Left ventricle myocardium inferior (tissue), 1 donor: ENCODE data around the gene RNF32. TPM values are rescaled to one million over a fixed set of nuclear protein-coding genes. Genes with fewer than 3 reads are reported as not detected.
A peak's percentile ranks its signal among the peaks of the same experiment; 100 is the strongest.
"Not testable (repeated sequence)": the region's sequence is repeated elsewhere in the genome, so short reads cannot be mapped to it uniquely, and the experiment has no call there.

ENCODE experiments used
- DNase-seq: peaks from one replicate; pipeline ENCODE4 v3.0.0-alpha.2; 2020
- H3K27ac ChIP-seq: fragments of 200-600 bp; replicated peaks from 2 replicates; pipeline ENCODE4 v1.8.0; 2021
- H3K27me3 ChIP-seq: fragments of 200-600 bp; 2 replicates; pipeline ENCODE4 v1.8.0; 2021; ENCODE audit warnings: low read depth
- H3K36me3 ChIP-seq: fragments of 200-600 bp; 2 replicates; pipeline ENCODE4 v1.8.0; 2021
- H3K4me1 ChIP-seq: fragments of 200-600 bp; 2 replicates; pipeline ENCODE4 v1.8.0; 2021
- H3K4me3 ChIP-seq: fragments of 200-600 bp; 2 replicates; pipeline ENCODE4 v1.8.0; 2021; ENCODE audit warnings: mild to moderate bottlenecking, moderate library complexity
- H3K9me3 ChIP-seq: fragments of 200-600 bp; replicated peaks from 2 replicates; pipeline ENCODE4 v1.8.0; 2021
- intact Hi-C: fragments of 100-400 bp; cut with micrococcal nuclease; formaldehyde crosslinking; loops from one replicate; pipeline ENCODE4 v1.11.0; 2022
- total RNA-seq: library from RNA; stranded (reverse); fragmentation: NEBNext Ultra II Directional; extraction: Animal tissue kit (Norgen Biotek cat#: 25700); gene quantifications from one replicate; pipeline ENCODE4 v1.2.1, GENCODE V29; 2021
- TF ChIP-seq, protein P1 (sequence below): fragments of 200-600 bp; IDR thresholded peaks from 2 replicates; pipeline ENCODE4 v1.8.0; 2021; ENCODE audit warnings: antibody characterized with exemption, mild to moderate bottlenecking, borderline replicate concordance
- donor health status: DM: no; HTN: yes; CAD: no; lungs with severe emphysema.

The RNF32 gene
- total RNA-seq, 1 donor from 2014 or later = not detected

DNA sequence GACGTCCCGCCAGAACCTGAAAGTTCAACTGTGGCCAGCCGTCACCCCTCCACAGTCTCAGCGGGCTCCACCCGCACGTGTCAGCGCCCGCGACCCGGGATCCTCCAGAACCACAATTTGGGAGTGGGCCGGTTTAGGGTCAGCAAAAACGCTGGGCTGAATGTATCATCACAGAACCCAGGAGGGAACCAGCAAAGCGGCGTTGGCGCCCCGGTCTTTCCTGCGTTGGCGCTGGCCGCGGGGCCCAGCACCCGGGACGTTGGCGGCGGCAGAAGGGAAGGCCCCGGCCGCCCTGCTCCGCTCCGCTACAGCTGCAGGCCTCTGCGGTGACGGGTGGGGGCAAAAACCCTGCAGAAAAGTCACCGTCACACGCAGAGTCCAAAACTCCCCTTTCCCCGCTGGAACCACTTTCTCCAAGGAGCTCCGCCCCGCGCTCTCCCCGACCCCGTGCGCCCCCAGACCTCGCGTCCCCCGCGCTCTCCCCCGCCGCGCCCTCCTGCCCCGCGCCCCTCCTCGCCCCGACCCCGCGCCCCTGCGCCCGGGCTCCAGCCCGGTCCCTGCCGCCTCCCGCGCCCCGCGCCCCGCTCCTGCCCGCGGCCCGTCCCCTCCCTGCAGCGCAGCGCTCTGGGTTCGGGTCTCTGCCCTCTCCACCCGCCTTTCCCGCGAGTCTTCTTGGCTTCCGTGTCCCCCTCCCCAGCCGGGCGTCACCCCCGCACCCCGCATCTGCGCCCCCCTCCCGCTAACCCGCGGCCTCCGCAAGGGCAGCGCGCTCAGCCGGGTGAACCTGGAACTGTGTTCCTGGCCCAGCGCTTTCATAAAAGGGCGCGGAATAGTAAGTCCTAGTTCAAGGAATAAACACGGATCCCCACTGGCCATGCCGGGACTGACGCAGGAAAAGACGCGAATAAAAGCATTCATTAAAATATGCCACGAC, 24.0 kb upstream of the RNF32 start:
- Histone ChIP-seq H3K27me3 (peaks cover 73% of the 10 kb centered on the region), H3K4me1 (peaks cover 4% of the 10 kb centered on the region), H3K4me3 (peak overlapping the region; percentile 58), H3K27ac (no peak overlapping the region), H3K36me3 (no peaks in the 10 kb centered on the region), H3K9me3 (peaks cover 12% of the 10 kb centered on the region)
- TF ChIP-seq, protein P1, sequence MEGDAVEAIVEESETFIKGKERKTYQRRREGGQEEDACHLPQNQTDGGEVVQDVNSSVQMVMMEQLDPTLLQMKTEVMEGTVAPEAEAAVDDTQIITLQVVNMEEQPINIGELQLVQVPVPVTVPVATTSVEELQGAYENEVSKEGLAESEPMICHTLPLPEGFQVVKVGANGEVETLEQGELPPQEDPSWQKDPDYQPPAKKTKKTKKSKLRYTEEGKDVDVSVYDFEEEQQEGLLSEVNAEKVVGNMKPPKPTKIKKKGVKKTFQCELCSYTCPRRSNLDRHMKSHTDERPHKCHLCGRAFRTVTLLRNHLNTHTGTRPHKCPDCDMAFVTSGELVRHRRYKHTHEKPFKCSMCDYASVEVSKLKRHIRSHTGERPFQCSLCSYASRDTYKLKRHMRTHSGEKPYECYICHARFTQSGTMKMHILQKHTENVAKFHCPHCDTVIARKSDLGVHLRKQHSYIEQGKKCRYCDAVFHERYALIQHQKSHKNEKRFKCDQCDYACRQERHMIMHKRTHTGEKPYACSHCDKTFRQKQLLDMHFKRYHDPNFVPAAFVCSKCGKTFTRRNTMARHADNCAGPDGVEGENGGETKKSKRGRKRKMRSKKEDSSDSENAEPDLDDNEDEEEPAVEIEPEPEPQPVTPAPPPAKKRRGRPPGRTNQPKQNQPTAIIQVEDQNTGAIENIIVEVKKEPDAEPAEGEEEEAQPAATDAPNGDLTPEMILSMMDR = no peak
- no peak for DNase-seq
- intact Hi-C loops = no loop called here

DNA sequence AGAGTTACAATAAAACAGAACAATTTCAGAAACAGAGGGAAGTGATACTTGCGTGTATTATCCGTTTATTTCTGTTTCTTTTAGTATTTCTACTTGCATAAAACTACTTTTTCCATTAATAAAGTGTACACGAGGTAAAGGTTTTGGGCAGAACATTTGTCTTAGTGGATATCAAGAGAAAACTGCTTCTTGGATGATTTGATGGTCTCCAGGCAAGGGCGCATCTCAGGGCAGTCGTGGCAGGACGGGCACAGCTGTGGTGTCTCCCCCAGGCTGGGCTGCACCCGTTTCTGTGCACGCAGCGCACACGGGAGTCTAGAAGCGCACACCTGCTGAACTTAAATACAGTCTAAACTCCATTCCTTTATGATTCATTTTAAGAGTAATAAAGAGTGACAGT, 23.4 kb upstream of the RNF32 start:
- DNase-seq = no peak
- TF ChIP-seq, protein P1 = no peak
- peaks cover 73% of the 10 kb centered on the region for H3K27me3 ChIP-seq
- H3K27ac ChIP-seq = no peak overlapping the region
- peaks cover 19% of the 10 kb centered on the region for H3K9me3 ChIP-seq
- intact Hi-C loops = no loop called here
- H3K4me1 ChIP-seq = peaks cover 4% of the 10 kb centered on the region
- peak overlapping the region; percentile 58 for H3K4me3 ChIP-seq
- H3K36me3 ChIP-seq = no peaks in the 10 kb centered on the region

DNA sequence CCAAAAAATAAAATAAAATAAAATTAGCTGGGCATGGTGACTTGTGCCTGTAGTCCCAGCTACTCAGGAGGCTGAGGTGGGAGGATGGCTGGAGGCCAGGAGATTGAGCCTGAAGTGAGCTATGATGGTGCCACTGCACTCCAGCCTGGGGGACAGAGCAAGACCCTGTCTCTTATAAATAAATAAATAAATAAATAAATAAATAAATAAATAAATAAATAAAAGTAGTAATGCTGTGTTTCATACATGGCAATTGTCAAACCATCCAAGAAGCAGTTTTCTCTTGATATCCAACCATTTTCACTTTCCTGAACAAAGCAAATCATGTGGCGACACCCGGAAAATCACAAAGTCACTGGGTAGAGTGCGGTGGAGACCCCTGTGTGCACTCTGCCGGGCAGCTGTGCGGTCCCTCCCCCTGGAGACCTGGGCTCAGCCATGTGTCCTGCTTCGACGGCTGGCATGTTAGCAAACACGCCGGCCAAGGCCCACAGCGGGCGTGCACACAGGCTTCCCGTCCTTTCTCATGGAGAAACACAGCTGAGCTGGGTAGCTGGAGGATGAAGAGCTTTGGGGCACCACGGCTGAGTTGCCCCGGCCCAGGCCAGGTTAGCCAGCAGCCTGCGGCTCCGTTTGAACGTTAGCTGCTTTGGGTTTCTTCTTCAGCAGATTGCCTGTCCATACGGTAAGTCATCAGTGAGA, 22.3 kb upstream of the RNF32 start:
- peaks cover 63% of the 10 kb centered on the region for H3K27me3 ChIP-seq
- H3K36me3 ChIP-seq = no peaks in the 10 kb centered on the region
- peaks cover 4% of the 10 kb centered on the region for H3K4me1 ChIP-seq
- DNase-seq = no peak
- H3K9me3 ChIP-seq = peaks cover 21% of the 10 kb centered on the region
- TF ChIP-seq, protein P1 = no peak
- intact Hi-C loops = no loop called here
- no peak overlapping the region for H3K4me3 ChIP-seq
- H3K27ac ChIP-seq = no peak overlapping the region

DNA sequence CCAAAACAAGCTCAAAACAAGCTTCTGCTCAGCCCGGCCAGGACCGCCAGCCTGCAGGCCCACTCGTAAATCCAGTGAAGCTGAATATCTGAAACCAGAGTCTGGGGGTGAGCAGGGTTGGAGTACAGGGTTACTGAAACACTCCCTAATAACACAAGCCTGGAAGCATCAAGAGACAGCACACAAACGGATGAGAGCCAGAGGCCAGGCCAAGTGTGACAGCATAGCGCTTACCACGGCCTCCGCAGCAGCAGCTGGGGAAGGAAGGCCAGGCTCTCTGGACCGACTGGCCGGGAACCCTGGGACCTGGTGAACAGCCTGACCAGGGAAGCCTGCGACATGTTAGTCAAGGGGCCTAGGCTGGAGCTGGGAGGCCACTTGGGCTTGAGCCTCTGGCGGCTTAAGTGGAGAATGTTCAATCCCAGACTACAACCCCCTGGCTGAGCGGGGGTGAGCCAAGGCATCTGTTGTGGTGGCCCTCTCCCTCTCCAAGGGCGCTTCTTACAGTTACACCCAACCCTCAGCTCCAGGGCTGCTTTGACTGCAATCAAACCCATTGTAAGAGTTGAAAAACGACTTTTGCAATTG, 21.7 kb upstream of the RNF32 start:
- intact Hi-C loops = no loop called here
- TF ChIP-seq, protein P1 = no peak
- H3K27me3 ChIP-seq = peaks cover 57% of the 10 kb centered on the region
- H3K9me3 ChIP-seq = peaks cover 21% of the 10 kb centered on the region
- H3K36me3 ChIP-seq = no peaks in the 10 kb centered on the region
- DNase-seq = no peak
- H3K4me1 ChIP-seq = peaks cover 4% of the 10 kb centered on the region
- H3K4me3 ChIP-seq = no peak overlapping the region
- H3K27ac ChIP-seq = no peak overlapping the region

DNA sequence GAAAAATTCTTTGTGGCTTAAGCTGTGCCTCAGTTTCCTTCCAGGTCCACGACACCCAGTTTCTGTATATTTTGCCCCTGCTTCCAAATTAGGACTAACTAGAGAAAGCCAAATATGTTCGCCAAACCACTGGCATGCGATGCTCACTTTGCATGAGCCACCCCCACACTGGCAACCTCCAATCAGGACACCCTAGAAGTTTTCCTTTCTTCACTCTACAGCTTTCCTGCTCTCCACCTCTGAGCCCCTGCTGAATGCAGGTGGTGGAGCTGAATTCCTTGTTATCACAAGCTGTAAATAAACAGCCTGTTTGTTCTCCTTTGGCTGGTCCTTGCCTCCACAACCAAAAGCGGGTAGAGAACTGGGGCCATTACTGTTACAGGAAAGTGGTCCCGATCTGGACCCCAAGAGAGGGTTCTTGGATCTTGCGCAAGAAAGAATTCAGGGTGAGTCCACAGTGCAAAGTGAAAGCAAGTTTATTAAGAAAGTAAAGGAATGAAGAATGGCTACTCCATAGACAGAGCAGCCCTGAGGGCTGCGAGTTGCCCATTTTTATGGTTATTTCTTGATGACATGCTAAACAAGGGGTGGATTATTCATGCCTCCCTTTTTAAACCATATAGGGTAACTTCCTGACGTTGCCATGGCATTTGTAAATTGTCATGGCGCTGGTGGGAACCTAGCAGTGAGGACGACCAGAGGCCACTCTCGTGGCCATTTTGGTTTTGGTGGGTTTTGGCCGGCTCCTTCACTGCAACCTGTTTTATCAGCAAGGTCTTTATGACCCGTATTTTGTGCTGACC, 20.9 kb upstream of the RNF32 start:
- H3K4me3 ChIP-seq, H3K27ac ChIP-seq, intact Hi-C loops, H3K36me3 ChIP-seq, DNase-seq, H3K4me1 ChIP-seq: not testable (repeated sequence)
- Histone ChIP-seq H3K27me3 (peaks cover 49% of the 10 kb centered on the region), H3K9me3 (peaks cover 21% of the 10 kb centered on the region)
